Keratinocyte (primary cell): ENCODE data around the gene NPPA. TPM values are rescaled to one million over a fixed set of nuclear protein-coding genes. Genes with fewer than 3 reads are reported as not detected.

Experiments used
- DNase-seq: peaks from one replicate; pipeline ENCODE4 v3.0.0-alpha.2; 2011; ENCODE audit warnings: low read depth, missing footprints, low spot score
- FAIRE-seq: peaks from 2 replicates; lab custom pipeline; 2011; peaks lifted over from hg19 to GRCh38; lab: Jason Lieb, UNC
- H2AFZ ChIP-seq: 2 replicates; pipeline ENCODE4 v1.6.0; 2012; ENCODE audit warnings: low read length, control low read depth, inconsistent platforms; ENCODE audit not compliant: control insufficient read depth
- H3K27ac ChIP-seq: 2 replicates; pipeline ENCODE4 v1.5.1; 2011; ENCODE audit warnings: low read length; ENCODE audit not compliant: control insufficient read depth, insufficient read depth
- H3K27me3 ChIP-seq: 3 replicates; pipeline ENCODE4 v1.6.0; 2011; ENCODE audit warnings: low read length; ENCODE audit not compliant: control insufficient read depth, insufficient read depth; ENCODE audit errors: extremely low read depth
- H3K36me3 ChIP-seq, 2 experiments: 2 replicates in 1 of 2; 3 replicates in 1 of 2; pipeline ENCODE4 v1.5.1; 2011; ENCODE audit warnings: low read length in 2 of 2, mild to moderate bottlenecking in 1 of 2; ENCODE audit not compliant: control insufficient read depth in 2 of 2, insufficient read depth in 2 of 2; ENCODE audit errors: extremely low read depth in 1 of 2
- H3K4me1 ChIP-seq: 3 replicates; pipeline ENCODE4 v1.5.1; 2011; ENCODE audit warnings: low read length; ENCODE audit not compliant: control insufficient read depth, insufficient read depth; ENCODE audit errors: extremely low read depth
- H3K4me2 ChIP-seq: 3 replicates; pipeline ENCODE4 v1.6.0; 2011; ENCODE audit warnings: low read depth, low read length; ENCODE audit not compliant: control insufficient read depth, insufficient read depth; ENCODE audit errors: extremely low read depth
- H3K4me3 ChIP-seq, 3 experiments: fragments of 200-600 bp in 1 of 3; sonication (generic) in 1 of 3; 2 replicates in 2 of 3; 3 replicates in 1 of 3; pipeline ENCODE4 v1.5.1; 2011 to 2016; ENCODE audit warnings: low read length in 3 of 3, mild to moderate bottlenecking in 3 of 3, control low read depth in 2 of 3, inconsistent platforms in 1 of 3, low read depth in 1 of 3, mixed read lengths in 1 of 3, mixed run types in 1 of 3, moderate library complexity in 1 of 3; ENCODE audit not compliant: control insufficient read depth in 2 of 3, insufficient read depth in 2 of 3; ENCODE audit errors: extremely low read depth in 1 of 3
- H3K79me2 ChIP-seq: 2 replicates; pipeline ENCODE4 v1.6.0; 2012; ENCODE audit warnings: low read length; ENCODE audit not compliant: control insufficient read depth, insufficient read depth
- H3K9ac ChIP-seq: 3 replicates; pipeline ENCODE4 v1.6.0; 2011; ENCODE audit warnings: low read length; ENCODE audit not compliant: control insufficient read depth, insufficient read depth; ENCODE audit errors: extremely low read depth
- H3K9me1 ChIP-seq: 3 replicates; pipeline ENCODE4 v1.6.0; 2011; ENCODE audit warnings: low read length; ENCODE audit not compliant: control insufficient read depth, insufficient read depth; ENCODE audit errors: extremely low read depth
- H3K9me3 ChIP-seq: 2 replicates; pipeline ENCODE4 v1.5.1; 2012; ENCODE audit warnings: low read depth, low read length; ENCODE audit not compliant: control insufficient read depth
- H4K20me1 ChIP-seq: 3 replicates; pipeline ENCODE4 v1.6.0; 2011; ENCODE audit warnings: low read length; ENCODE audit not compliant: control insufficient read depth, insufficient read depth; ENCODE audit errors: extremely low read depth
- CTCF ChIP-seq, 3 experiments: IDR thresholded peaks in 1 of 3; conservative IDR thresholded peaks in 1 of 3; optimal IDR thresholded peaks in 1 of 3; 2 replicates in 2 of 3; 3 replicates in 1 of 3; pipeline versions ENCODE3 to v1.5.1; 2011; ENCODE audit warnings: low read length in 3 of 3, mild to moderate bottlenecking in 3 of 3, moderate library complexity in 2 of 3, control low read depth in 1 of 3, inconsistent platforms in 1 of 3; ENCODE audit not compliant: insufficient read depth in 2 of 3; ENCODE audit errors: extremely low read depth in 1 of 3
- EZH2 ChIP-seq: IDR thresholded peaks from one replicate; pipeline ENCODE4 v1.6.1; 2012; ENCODE audit warnings: inconsistent platforms, mild to moderate bottlenecking, low read length, moderate library complexity
- dilution Hi-C: fragments of 300-500 bp; cut with MboI; formaldehyde crosslinking; loops from one replicate; pipeline ENCODE4 v1.7.0; 2020; ENCODE audit warnings: low sequenced_read_pairs; ENCODE audit not compliant: extremely low pct_ligation_motif_present
- polyA plus RNA-seq, 5 experiments: library from polyadenylated mRNA; depleted of rRNA in 3 of 5; stranded (reverse) in 3 of 5; stranded (forward) in 1 of 5; unstranded in 1 of 5; fragments of >200 nt; gene quantifications; 1 replicate in 1 of 5; 2 replicates in 3 of 5; 3 replicates in 1 of 5; pipeline versions ENCODE4 v1.2.1 to v1.2.3, GENCODE V29; 2011 to 2012; ENCODE audit warnings: missing spikeins in 2 of 5, low read depth in 1 of 5, low replicate concordance in 1 of 5

Gene NPPA
- polyA plus RNA-seq, 1 donor (not counting 4 experiments of a cell fraction or from before 2014, with no cell fraction given), result not detected

- Histone ChIP-seq H4K20me1 (no peaks in the 10 kb centered on the region), H3K79me2 (no peaks in the 10 kb centered on the region), H3K36me3 (no peaks in the 10 kb centered on the region), H3K4me3 (no peak overlapping the region), H3K27ac (no peak overlapping the region), H3K9me1 (no peaks in the 10 kb centered on the region), H3K9me3 (no peaks in the 10 kb centered on the region), H3K4me2 (no peak overlapping the region), H2AFZ (no peak overlapping the region), H3K9ac (no peak overlapping the region), H3K27me3 (peaks cover 13% of the 10 kb centered on the region), H3K4me1 (no peaks in the 10 kb centered on the region)
- DNase-seq (no peak), FAIRE-seq (no peak)
- dilution Hi-C loops, result no loop called here
- TF ChIP-seq CTCF (optimal IDR thresholded peaks at IDR 0.05 in 1 of 3, IDR thresholded peaks at IDR 0.05 in 1 of 3, conservative IDR thresholded peaks at IDR 0.05 in 1 of 3; ENCODE audit: extremely low read depth in 1 of 3, insufficient read depth in 2 of 3, low read length in 3 of 3), result no peak
- no peak for TF ChIP-seq EZH2
These were observed 32.6 kb upstream of the NPPA start for GRCh38 chr1:11880181-11880575.

- Histone ChIP-seq H2AFZ (no peak overlapping the region), H3K9ac (no peak overlapping the region), H3K4me1 (no peaks in the 10 kb centered on the region), H3K4me3 (no peak overlapping the region), H3K27ac (no peak overlapping the region), H3K9me3 (no peaks in the 10 kb centered on the region), H4K20me1 (no peaks in the 10 kb centered on the region), H3K9me1 (no peaks in the 10 kb centered on the region), H3K79me2 (no peaks in the 10 kb centered on the region), H3K27me3 (peaks cover 13% of the 10 kb centered on the region), H3K4me2 (no peak overlapping the region), H3K36me3 (no peaks in the 10 kb centered on the region)
- FAIRE-seq (no peak), DNase-seq (no peak)
- dilution Hi-C loops, result no loop called here
- TF ChIP-seq CTCF (optimal IDR thresholded peaks at IDR 0.05 in 1 of 3, IDR thresholded peaks at IDR 0.05 in 1 of 3, conservative IDR thresholded peaks at IDR 0.05 in 1 of 3; ENCODE audit: extremely low read depth in 1 of 3, insufficient read depth in 2 of 3, low read length in 3 of 3) (no peak), EZH2 (no peak)
These were observed 32.0 kb upstream of the NPPA start for GRCh38 chr1:11879311-11880180.
